ENCODE measurements around the gene DNAJA4. TPM values are rescaled to one million over a fixed set of nuclear protein-coding genes. Genes with fewer than 3 reads are reported as not detected.

Gene DNAJA4
- total and polyA plus RNA-seq, 2 of the 8 experiments (the other 6 are each of a cell fraction or from before 2014, with no cell fraction given) = 3.6 to 6.2 TPM

DNA sequence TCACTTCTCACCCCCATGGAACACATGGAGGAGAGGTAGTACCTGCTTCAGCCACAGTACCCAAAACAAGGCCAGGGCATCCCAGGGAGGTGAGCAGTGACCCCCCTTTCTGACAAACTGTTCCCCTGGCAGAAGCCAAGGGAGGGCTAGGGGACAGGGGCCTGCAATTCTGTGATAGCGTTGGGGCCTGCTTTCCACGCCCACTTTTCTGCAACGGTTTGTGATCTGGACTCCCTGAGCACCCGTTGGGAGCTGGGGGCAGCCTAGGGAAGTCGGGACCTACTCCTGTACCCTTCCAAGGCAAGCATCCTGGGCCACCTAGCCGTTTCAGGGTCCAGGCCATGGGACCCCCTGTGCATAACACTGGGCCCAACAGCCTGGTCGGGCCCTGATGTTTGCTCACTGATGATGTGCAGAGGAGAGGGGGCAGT, 996 bp upstream of the DNAJA4 start (continued):
- TF ChIP-seq, protein P1, sequence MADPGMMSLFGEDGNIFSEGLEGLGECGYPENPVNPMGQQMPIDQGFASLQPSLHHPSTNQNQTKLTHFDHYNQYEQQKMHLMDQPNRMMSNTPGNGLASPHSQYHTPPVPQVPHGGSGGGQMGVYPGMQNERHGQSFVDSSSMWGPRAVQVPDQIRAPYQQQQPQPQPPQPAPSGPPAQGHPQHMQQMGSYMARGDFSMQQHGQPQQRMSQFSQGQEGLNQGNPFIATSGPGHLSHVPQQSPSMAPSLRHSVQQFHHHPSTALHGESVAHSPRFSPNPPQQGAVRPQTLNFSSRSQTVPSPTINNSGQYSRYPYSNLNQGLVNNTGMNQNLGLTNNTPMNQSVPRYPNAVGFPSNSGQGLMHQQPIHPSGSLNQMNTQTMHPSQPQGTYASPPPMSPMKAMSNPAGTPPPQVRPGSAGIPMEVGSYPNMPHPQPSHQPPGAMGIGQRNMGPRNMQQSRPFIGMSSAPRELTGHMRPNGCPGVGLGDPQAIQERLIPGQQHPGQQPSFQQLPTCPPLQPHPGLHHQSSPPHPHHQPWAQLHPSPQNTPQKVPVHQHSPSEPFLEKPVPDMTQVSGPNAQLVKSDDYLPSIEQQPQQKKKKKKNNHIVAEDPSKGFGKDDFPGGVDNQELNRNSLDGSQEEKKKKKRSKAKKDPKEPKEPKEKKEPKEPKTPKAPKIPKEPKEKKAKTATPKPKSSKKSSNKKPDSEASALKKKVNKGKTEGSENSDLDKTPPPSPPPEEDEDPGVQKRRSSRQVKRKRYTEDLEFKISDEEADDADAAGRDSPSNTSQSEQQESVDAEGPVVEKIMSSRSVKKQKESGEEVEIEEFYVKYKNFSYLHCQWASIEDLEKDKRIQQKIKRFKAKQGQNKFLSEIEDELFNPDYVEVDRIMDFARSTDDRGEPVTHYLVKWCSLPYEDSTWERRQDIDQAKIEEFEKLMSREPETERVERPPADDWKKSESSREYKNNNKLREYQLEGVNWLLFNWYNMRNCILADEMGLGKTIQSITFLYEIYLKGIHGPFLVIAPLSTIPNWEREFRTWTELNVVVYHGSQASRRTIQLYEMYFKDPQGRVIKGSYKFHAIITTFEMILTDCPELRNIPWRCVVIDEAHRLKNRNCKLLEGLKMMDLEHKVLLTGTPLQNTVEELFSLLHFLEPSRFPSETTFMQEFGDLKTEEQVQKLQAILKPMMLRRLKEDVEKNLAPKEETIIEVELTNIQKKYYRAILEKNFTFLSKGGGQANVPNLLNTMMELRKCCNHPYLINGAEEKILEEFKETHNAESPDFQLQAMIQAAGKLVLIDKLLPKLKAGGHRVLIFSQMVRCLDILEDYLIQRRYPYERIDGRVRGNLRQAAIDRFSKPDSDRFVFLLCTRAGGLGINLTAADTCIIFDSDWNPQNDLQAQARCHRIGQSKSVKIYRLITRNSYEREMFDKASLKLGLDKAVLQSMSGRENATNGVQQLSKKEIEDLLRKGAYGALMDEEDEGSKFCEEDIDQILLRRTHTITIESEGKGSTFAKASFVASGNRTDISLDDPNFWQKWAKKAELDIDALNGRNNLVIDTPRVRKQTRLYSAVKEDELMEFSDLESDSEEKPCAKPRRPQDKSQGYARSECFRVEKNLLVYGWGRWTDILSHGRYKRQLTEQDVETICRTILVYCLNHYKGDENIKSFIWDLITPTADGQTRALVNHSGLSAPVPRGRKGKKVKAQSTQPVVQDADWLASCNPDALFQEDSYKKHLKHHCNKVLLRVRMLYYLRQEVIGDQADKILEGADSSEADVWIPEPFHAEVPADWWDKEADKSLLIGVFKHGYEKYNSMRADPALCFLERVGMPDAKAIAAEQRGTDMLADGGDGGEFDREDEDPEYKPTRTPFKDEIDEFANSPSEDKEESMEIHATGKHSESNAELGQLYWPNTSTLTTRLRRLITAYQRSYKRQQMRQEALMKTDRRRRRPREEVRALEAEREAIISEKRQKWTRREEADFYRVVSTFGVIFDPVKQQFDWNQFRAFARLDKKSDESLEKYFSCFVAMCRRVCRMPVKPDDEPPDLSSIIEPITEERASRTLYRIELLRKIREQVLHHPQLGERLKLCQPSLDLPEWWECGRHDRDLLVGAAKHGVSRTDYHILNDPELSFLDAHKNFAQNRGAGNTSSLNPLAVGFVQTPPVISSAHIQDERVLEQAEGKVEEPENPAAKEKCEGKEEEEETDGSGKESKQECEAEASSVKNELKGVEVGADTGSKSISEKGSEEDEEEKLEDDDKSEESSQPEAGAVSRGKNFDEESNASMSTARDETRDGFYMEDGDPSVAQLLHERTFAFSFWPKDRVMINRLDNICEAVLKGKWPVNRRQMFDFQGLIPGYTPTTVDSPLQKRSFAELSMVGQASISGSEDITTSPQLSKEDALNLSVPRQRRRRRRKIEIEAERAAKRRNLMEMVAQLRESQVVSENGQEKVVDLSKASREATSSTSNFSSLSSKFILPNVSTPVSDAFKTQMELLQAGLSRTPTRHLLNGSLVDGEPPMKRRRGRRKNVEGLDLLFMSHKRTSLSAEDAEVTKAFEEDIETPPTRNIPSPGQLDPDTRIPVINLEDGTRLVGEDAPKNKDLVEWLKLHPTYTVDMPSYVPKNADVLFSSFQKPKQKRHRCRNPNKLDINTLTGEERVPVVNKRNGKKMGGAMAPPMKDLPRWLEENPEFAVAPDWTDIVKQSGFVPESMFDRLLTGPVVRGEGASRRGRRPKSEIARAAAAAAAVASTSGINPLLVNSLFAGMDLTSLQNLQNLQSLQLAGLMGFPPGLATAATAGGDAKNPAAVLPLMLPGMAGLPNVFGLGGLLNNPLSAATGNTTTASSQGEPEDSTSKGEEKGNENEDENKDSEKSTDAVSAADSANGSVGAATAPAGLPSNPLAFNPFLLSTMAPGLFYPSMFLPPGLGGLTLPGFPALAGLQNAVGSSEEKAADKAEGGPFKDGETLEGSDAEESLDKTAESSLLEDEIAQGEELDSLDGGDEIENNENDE (IDR thresholded peaks at IDR 0.05; ENCODE audit: insufficient replicate concordance, low read length) = no peak
- no peak for TF ChIP-seq CTBP2 (IDR thresholded peaks at IDR 0.05; ENCODE audit: borderline replicate concordance, insufficient read depth, insufficient read length, low read length)
- no peak for TF ChIP-seq RXRA (IDR thresholded peaks at IDR 0.05; ENCODE audit: insufficient read depth, low read depth, low read length)
- no peak for TF ChIP-seq KDM5A (IDR thresholded peaks at IDR 0.05; ENCODE audit: low read length)
- TF ChIP-seq YY1 (IDR thresholded peaks at IDR 0.05; ENCODE audit: low read depth, low read length) = no peak
- TF ChIP-seq HDAC2 (IDR thresholded peaks at IDR 0.05; ENCODE audit: borderline replicate concordance in 1 of 2, low read depth in 2 of 2, low read length in 2 of 2) = no peak
- TF ChIP-seq JUN (IDR thresholded peaks at IDR 0.05; ENCODE audit: low read depth, low read length) = no peak
- no peak for TF ChIP-seq TAF7 (optimal IDR thresholded peaks at IDR 0.05; ENCODE audit: borderline replicate concordance, low read depth, low read length)
